HL-60 (cell line): ENCODE data around the gene MED13L.

Experiments used
- DNase-seq, 2 experiments: peaks; one replicate each; pipeline ENCODE4 v3.0.0-alpha.2; 2010 to 2020; ENCODE audit warnings: low read depth in 1 of 2, low spot score in 1 of 2
- H3K27ac ChIP-seq: fragments of 250-450 bp; sonication (Bioruptor Pico); replicated peaks from 2 replicates; pipeline ENCODE4 v1.5.1; 2020; ENCODE audit warnings: mild to moderate bottlenecking, moderate library complexity
- H3K27me3 ChIP-seq: fragments of 250-450 bp; sonication (Bioruptor Pico); 2 replicates; pipeline ENCODE4 v1.5.1; 2021; ENCODE audit warnings: mild to moderate bottlenecking, moderate library complexity; ENCODE audit not compliant: insufficient read depth, poor library complexity, severe bottlenecking
- H3K4me3 ChIP-seq: replicated peaks from 2 replicates; pipeline ENCODE4 v1.5.1; 2011; ENCODE audit warnings: mild to moderate bottlenecking, control low read depth, low read length; ENCODE audit not compliant: insufficient read depth
- GABPA ChIP-seq: IDR thresholded peaks from 2 replicates; pipeline ENCODE4 v1.6.1; 2012; ENCODE audit warnings: low read depth
- POLR2AphosphoS5 ChIP-seq: IDR thresholded peaks from 2 replicates; pipeline ENCODE4 v1.6.1; 2012; ENCODE audit warnings: low read depth
- SPI1 ChIP-seq: IDR thresholded peaks from 2 replicates; pipeline ENCODE4 v1.6.1; 2012; ENCODE audit warnings: low read depth, mild to moderate bottlenecking, borderline replicate concordance
- TF ChIP-seq, protein P1 (sequence below): IDR thresholded peaks from 2 replicates; pipeline ENCODE4 v1.6.1; 2012; ENCODE audit warnings: low read depth; ENCODE audit not compliant: insufficient replicate concordance
- TF ChIP-seq, protein P2 (sequence below): IDR thresholded peaks from one replicate; pipeline ENCODE4 v1.5.1; 2011; ENCODE audit warnings: low read length, control low read depth, inconsistent platforms; ENCODE audit not compliant: insufficient read depth

The MED13L gene

DNA sequence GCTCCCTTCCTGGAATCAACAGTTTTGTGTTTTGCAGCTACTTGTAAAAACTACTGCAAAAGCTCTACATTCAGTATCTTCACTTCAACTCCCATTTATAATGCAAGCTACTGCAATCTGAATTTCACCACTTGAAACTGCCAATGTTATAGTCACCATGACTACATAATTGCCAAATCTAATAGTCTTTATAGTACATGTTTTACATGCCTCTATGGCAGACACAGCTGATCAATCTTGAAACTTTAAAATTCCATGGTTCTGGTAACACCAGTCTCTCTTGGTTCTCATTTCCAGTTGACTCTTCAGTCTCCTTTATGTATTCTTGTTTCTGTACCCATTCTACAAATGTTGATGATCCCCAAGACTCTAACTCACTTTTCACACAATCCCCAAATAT lies 185.9 kb downstream of the MED13L start:
- Histone ChIP-seq H3K4me3 (no peak overlapping the region), H3K27ac (no peak overlapping the region), H3K27me3 (no peaks in the 10 kb centered on the region)
- TF ChIP-seq SPI1: no peak
- TF ChIP-seq, protein P1, sequence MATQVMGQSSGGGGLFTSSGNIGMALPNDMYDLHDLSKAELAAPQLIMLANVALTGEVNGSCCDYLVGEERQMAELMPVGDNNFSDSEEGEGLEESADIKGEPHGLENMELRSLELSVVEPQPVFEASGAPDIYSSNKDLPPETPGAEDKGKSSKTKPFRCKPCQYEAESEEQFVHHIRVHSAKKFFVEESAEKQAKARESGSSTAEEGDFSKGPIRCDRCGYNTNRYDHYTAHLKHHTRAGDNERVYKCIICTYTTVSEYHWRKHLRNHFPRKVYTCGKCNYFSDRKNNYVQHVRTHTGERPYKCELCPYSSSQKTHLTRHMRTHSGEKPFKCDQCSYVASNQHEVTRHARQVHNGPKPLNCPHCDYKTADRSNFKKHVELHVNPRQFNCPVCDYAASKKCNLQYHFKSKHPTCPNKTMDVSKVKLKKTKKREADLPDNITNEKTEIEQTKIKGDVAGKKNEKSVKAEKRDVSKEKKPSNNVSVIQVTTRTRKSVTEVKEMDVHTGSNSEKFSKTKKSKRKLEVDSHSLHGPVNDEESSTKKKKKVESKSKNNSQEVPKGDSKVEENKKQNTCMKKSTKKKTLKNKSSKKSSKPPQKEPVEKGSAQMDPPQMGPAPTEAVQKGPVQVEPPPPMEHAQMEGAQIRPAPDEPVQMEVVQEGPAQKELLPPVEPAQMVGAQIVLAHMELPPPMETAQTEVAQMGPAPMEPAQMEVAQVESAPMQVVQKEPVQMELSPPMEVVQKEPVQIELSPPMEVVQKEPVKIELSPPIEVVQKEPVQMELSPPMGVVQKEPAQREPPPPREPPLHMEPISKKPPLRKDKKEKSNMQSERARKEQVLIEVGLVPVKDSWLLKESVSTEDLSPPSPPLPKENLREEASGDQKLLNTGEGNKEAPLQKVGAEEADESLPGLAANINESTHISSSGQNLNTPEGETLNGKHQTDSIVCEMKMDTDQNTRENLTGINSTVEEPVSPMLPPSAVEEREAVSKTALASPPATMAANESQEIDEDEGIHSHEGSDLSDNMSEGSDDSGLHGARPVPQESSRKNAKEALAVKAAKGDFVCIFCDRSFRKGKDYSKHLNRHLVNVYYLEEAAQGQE: no peak
- no peak for TF ChIP-seq POLR2AphosphoS5
- TF ChIP-seq, protein P2, sequence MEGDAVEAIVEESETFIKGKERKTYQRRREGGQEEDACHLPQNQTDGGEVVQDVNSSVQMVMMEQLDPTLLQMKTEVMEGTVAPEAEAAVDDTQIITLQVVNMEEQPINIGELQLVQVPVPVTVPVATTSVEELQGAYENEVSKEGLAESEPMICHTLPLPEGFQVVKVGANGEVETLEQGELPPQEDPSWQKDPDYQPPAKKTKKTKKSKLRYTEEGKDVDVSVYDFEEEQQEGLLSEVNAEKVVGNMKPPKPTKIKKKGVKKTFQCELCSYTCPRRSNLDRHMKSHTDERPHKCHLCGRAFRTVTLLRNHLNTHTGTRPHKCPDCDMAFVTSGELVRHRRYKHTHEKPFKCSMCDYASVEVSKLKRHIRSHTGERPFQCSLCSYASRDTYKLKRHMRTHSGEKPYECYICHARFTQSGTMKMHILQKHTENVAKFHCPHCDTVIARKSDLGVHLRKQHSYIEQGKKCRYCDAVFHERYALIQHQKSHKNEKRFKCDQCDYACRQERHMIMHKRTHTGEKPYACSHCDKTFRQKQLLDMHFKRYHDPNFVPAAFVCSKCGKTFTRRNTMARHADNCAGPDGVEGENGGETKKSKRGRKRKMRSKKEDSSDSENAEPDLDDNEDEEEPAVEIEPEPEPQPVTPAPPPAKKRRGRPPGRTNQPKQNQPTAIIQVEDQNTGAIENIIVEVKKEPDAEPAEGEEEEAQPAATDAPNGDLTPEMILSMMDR: no peak
- no peak for TF ChIP-seq GABPA
- DNase-seq: no peak

- TF ChIP-seq, protein P2: no peak
- TF ChIP-seq GABPA (no peak), POLR2AphosphoS5 (no peak), SPI1 (no peak)
- TF ChIP-seq, protein P1: no peak
- H3K4me3 ChIP-seq: no peak overlapping the region
- H3K27me3 ChIP-seq: no peaks in the 10 kb centered on the region
- no peak overlapping the region for H3K27ac ChIP-seq
- DNase-seq: no peak
Measured at GRCh38 chr12:116090516-116090915, 187.0 kb downstream of the MED13L start.

DNA sequence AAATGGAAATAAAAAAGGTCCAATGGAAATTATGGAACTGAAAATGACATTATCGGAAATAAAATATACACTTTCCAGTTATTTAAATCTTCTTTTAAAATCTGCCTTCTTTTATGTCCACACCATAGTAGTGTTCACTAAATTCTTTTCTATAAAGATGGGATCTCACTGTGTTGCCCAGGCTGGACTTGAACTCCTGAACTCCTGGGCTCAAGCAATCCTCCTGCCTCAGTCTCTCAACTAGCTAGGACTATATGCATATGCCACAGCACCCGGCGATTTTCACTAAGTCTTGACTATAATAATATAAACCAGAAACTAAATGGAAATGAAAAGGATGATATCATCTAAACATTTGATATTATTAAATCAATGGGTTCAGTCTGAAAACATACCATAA lies 188.4 kb downstream of the MED13L start:
- no peaks in the 10 kb centered on the region for H3K27me3 ChIP-seq
- no peak overlapping the region for H3K27ac ChIP-seq
- TF ChIP-seq GABPA: no peak
- no peak for TF ChIP-seq POLR2AphosphoS5
- no peak overlapping the region for H3K4me3 ChIP-seq
- DNase-seq: no peak

- no peak for DNase-seq
- Histone ChIP-seq H3K27ac (no peak overlapping the region), H3K4me3 (no peak overlapping the region), H3K27me3 (no peaks in the 10 kb centered on the region)
- TF ChIP-seq GABPA (no peak), SPI1 (no peak), POLR2AphosphoS5 (no peak)
- TF ChIP-seq, protein P2: no peak
- TF ChIP-seq, protein P1: no peak
Measured at GRCh38 chr12:116087962-116088361, 189.5 kb downstream of the MED13L start.
